ENCODE results near the gene WDR18. TPM values are rescaled to one million over a fixed set of nuclear protein-coding genes. Genes with fewer than 3 reads are reported as not detected.

The WDR18 gene
- polyA plus RNA-seq, 1 of the 3 experiments (the other 2 are of a cell fraction), result 47.9 TPM

GRCh38 chr19:953445-954271 is 30.5 kb upstream of the WDR18 start:
- no peak overlapping the region for H3K4me2 ChIP-seq

More at GRCh38 chr19:953445-954271, 30.5 kb upstream of the WDR18 start:
- no peak overlapping the region for H3K27ac ChIP-seq (ENCODE audit: low read depth in 2 of 2, low read length in 1 of 2)
- no peaks in the 10 kb centered on the region for H3F3A ChIP-seq (replicated peaks; ENCODE audit: insufficient read depth)
- no peaks in the 10 kb centered on the region for H3K36me3 ChIP-seq (replicated peaks in 1 of 2; ENCODE audit: control insufficient read depth in 1 of 2, insufficient read depth in 2 of 2, low read length in 1 of 2)
- H3K9ac ChIP-seq, result no peak overlapping the region
- H3K4me3 ChIP-seq (ENCODE audit: low read depth in 2 of 2, low read length in 1 of 2), result no peak overlapping the region
- H3K9me2 ChIP-seq, result no peaks in the 10 kb centered on the region
- CTCF ChIA-PET, result no interaction called here
- H3K9me3 ChIP-seq, result no peaks in the 10 kb centered on the region
- 86% methylated on average over 29 of the region's 33 CpGs for WGBS (ENCODE audit: low lambda C conversion rate)
- H2AFZ ChIP-seq (ENCODE audit: low read depth), result no peak overlapping the region
- H3K27me3 ChIP-seq (ENCODE audit: insufficient read depth), result no peaks in the 10 kb centered on the region
- peaks cover 27% of the 10 kb centered on the region; the same call in 1 of the 2 replicates for H4K20me1 ChIP-seq (ENCODE audit: insufficient read depth)
- POLR2A ChIA-PET, result no interaction called here
- no peaks in the 10 kb centered on the region for H3K79me2 ChIP-seq (ENCODE audit: insufficient read depth)
- H3K4me1 ChIP-seq (ENCODE audit: control insufficient read depth in 1 of 2, insufficient read depth in 2 of 2, low read depth in 1 of 2, low read length in 1 of 2), result peaks cover 5 to 21% of the 10 kb centered on the region in 2 experiments; a peak in 2 of 4 replicates
- no peak for DNase-seq
- TF ChIP-seq MEF2A (IDR thresholded peaks at IDR 0.05; ENCODE audit: borderline replicate concordance, low read depth) (no peak), ELF1 (IDR thresholded peaks at IDR 0.05) (no peak), POLR2AphosphoS5 (IDR thresholded peaks at IDR 0.05; ENCODE audit: low read depth, low read length) (no peak), SIN3A (IDR thresholded peaks at IDR 0.05; ENCODE audit: borderline replicate concordance, low read depth, low read length) (no peak), MXI1 (IDR thresholded peaks at IDR 0.05; ENCODE audit: low read depth, low read length) (no peak), TAF1 (IDR thresholded peaks at IDR 0.05; ENCODE audit: borderline replicate concordance, low read depth, low read length) (no peak), GATA2 (CRISPR knock-in tag; IDR thresholded peaks at IDR 0.05) (no peak), MAX (IDR thresholded peaks at IDR 0.05; ENCODE audit: low read depth) (no peak), TCF12 (IDR thresholded peaks at IDR 0.05) (no peak), SMC3 (IDR thresholded peaks at IDR 0.05; ENCODE audit: low read depth, low read length) (no peak), NFIC (IDR thresholded peaks at IDR 0.05; ENCODE audit: borderline replicate concordance) (no peak), USF1 (IDR thresholded peaks at IDR 0.05; ENCODE audit: borderline replicate concordance, low read depth) (no peak), FOSL2 (IDR thresholded peaks at IDR 0.05; ENCODE audit: borderline replicate concordance, low read depth) (no peak), CTCF (IDR thresholded peaks at IDR 0.05) (no peak), NRF1 (IDR thresholded peaks at IDR 0.05; ENCODE audit: low read depth, low read length) (no peak), EZH2phosphoT487 (IDR thresholded peaks at IDR 0.05; ENCODE audit: borderline replicate concordance, low read depth) (no peak), RAD21 (IDR thresholded peaks at IDR 0.05; ENCODE audit: low read length) (no peak), FOXM1 (IDR thresholded peaks at IDR 0.05; ENCODE audit: low read depth) (no peak)
- TF ChIP-seq, protein P1, sequence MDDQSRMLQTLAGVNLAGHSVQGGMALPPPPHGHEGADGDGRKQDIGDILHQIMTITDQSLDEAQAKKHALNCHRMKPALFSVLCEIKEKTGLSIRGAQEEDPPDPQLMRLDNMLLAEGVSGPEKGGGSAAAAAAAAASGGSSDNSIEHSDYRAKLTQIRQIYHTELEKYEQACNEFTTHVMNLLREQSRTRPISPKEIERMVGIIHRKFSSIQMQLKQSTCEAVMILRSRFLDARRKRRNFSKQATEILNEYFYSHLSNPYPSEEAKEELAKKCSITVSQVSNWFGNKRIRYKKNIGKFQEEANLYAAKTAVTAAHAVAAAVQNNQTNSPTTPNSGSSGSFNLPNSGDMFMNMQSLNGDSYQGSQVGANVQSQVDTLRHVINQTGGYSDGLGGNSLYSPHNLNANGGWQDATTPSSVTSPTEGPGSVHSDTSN (IDR thresholded peaks at IDR 0.05), result no peak
- TF ChIP-seq, protein P2, sequence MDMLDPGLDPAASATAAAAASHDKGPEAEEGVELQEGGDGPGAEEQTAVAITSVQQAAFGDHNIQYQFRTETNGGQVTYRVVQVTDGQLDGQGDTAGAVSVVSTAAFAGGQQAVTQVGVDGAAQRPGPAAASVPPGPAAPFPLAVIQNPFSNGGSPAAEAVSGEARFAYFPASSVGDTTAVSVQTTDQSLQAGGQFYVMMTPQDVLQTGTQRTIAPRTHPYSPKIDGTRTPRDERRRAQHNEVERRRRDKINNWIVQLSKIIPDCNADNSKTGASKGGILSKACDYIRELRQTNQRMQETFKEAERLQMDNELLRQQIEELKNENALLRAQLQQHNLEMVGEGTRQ (IDR thresholded peaks at IDR 0.05; ENCODE audit: borderline replicate concordance, low read depth, low read length), result no peak

Measured in SK-N-SH (cell line).